ENCODE results near the gene MUSTN1. TPM values are rescaled to one million over a fixed set of nuclear protein-coding genes. Genes with fewer than 3 reads are reported as not detected.

MUSTN1 gene
- total RNA-seq, 2 donors from 2014 or later = 0.51 to 3.6 TPM

GRCh38 chr3:52827866-52828376 is 6.9 kb downstream of the MUSTN1 start:
- no peak for DNase-seq (ENCODE audit: low spot score in 2 of 2)
- Mint-ChIP-seq H3K36me3 (no peaks in the 10 kb centered on the region), H3K27ac (no peak overlapping the region), H3K9me3 (no peaks in the 10 kb centered on the region)
- no peak for ATAC-seq

GRCh38 chr3:52827441-52827840 is 7.4 kb downstream of the MUSTN1 start:
- H3K9me3 Mint-ChIP-seq = no peaks in the 10 kb centered on the region
- ATAC-seq (no peak), DNase-seq (ENCODE audit: low spot score in 2 of 2) (no peak)

GRCh38 chr3:52824037-52824436 is 10.8 kb downstream of the MUSTN1 start:
- Mint-ChIP-seq H3K36me3 (no peaks in the 10 kb centered on the region), H3K27ac (no peak overlapping the region), H3K9me3 (no peaks in the 10 kb centered on the region)
- DNase-seq (ENCODE audit: low spot score in 2 of 2) (no peak), ATAC-seq (no peak)

More at GRCh38 chr3:52827441-52827840, 7.4 kb downstream of the MUSTN1 start:
- Mint-ChIP-seq H3K36me3 (no peaks in the 10 kb centered on the region), H3K27ac (no peak overlapping the region)

- no peak for DNase-seq (ENCODE audit: low spot score in 2 of 2)
- no peaks in the 10 kb centered on the region for H3K36me3 Mint-ChIP-seq
- ATAC-seq = no peak
- H3K27ac Mint-ChIP-seq = no peak overlapping the region
- no peaks in the 10 kb centered on the region for H3K9me3 Mint-ChIP-seq
These were observed 12.5 kb downstream of the MUSTN1 start for GRCh38 chr3:52822363-52822762.

GRCh38 chr3:52820736-52821135 is 14.1 kb downstream of the MUSTN1 start:
- peak in 1 of 2 donors; percentile 38 for DNase-seq (ENCODE audit: low spot score in 2 of 2)
- H3K27ac Mint-ChIP-seq = no peak overlapping the region
- ATAC-seq = peak; percentile 61 to 63
- H3K36me3 Mint-ChIP-seq = no peaks in the 10 kb centered on the region
- H3K9me3 Mint-ChIP-seq = no peaks in the 10 kb centered on the region

- DNase-seq (ENCODE audit: low spot score in 2 of 2) (no peak), ATAC-seq (no peak)
- H3K9me3 Mint-ChIP-seq = no peaks in the 10 kb centered on the region
- no peak overlapping the region for H3K27ac Mint-ChIP-seq
- no peaks in the 10 kb centered on the region for H3K36me3 Mint-ChIP-seq
These were observed 14.9 kb downstream of the MUSTN1 start for GRCh38 chr3:52819936-52820335.

GRCh38 chr3:52817860-52818259 is 17.0 kb downstream of the MUSTN1 start:
- no peaks in the 10 kb centered on the region for H3K36me3 Mint-ChIP-seq

GRCh38 chr3:52817221-52817620 is 17.6 kb downstream of the MUSTN1 start:
- DNase-seq (ENCODE audit: low spot score in 2 of 2) (no peak), ATAC-seq (no peak)
- Mint-ChIP-seq H3K27ac (no peak overlapping the region), H3K36me3 (no peaks in the 10 kb centered on the region), H3K9me3 (no peaks in the 10 kb centered on the region)

More at GRCh38 chr3:52817860-52818259, 17.0 kb downstream of the MUSTN1 start:
- peak overlapping the region in 1 of 2 donors; percentile 46 for H3K27ac Mint-ChIP-seq
- ATAC-seq (peak in 1 of 2 donors; percentile 22), DNase-seq (ENCODE audit: low spot score in 2 of 2) (no peak)
- no peaks in the 10 kb centered on the region for H3K9me3 Mint-ChIP-seq

GRCh38 chr3:52816654-52817053 is 18.2 kb downstream of the MUSTN1 start:
- H3K27ac Mint-ChIP-seq = no peak overlapping the region
- ATAC-seq (no peak), DNase-seq (ENCODE audit: low spot score in 2 of 2) (no peak)
- H3K9me3 Mint-ChIP-seq = no peaks in the 10 kb centered on the region
- H3K36me3 Mint-ChIP-seq = no peaks in the 10 kb centered on the region

- H3K36me3 Mint-ChIP-seq = no peaks in the 10 kb centered on the region
- DNase-seq (ENCODE audit: low spot score in 2 of 2) (no peak), ATAC-seq (no peak)
- no peaks in the 10 kb centered on the region for H3K9me3 Mint-ChIP-seq
- no peak overlapping the region for H3K27ac Mint-ChIP-seq
These were observed 18.6 kb downstream of the MUSTN1 start for GRCh38 chr3:52816199-52816598.

- ATAC-seq (no peak), DNase-seq (ENCODE audit: low spot score in 2 of 2) (no peak)
- Mint-ChIP-seq H3K9me3 (no peaks in the 10 kb centered on the region), H3K27ac (peak overlapping the region; percentile 15 to 61), H3K36me3 (no peaks in the 10 kb centered on the region)
These were observed 21.0 kb downstream of the MUSTN1 start for GRCh38 chr3:52813810-52814209.

- H3K36me3 Mint-ChIP-seq = no peaks in the 10 kb centered on the region
- no peak for DNase-seq (ENCODE audit: low spot score in 2 of 2)
- peak overlapping the region in 1 of 2 donors; percentile 61 for H3K27ac Mint-ChIP-seq
- ATAC-seq = no peak
- no peaks in the 10 kb centered on the region for H3K9me3 Mint-ChIP-seq
These were observed 23.3 kb downstream of the MUSTN1 start for GRCh38 chr3:52811452-52812011.

GRCh38 chr3:52810923-52811322 is 23.9 kb downstream of the MUSTN1 start:
- ATAC-seq = no peak
- Mint-ChIP-seq H3K36me3 (no peaks in the 10 kb centered on the region), H3K27ac (no peak overlapping the region)

GRCh38 chr3:52809662-52810377 is 25.0 kb downstream of the MUSTN1 start:
- ATAC-seq (no peak), DNase-seq (ENCODE audit: low spot score in 2 of 2) (no peak)
- no peaks in the 10 kb centered on the region for H3K36me3 Mint-ChIP-seq
- H3K27ac Mint-ChIP-seq = peak overlapping the region in 1 of 2 donors; percentile 31
- H3K9me3 Mint-ChIP-seq = no peaks in the 10 kb centered on the region

More at GRCh38 chr3:52810923-52811322, 23.9 kb downstream of the MUSTN1 start:
- DNase-seq (ENCODE audit: low spot score in 2 of 2) = no peak
- H3K9me3 Mint-ChIP-seq = no peaks in the 10 kb centered on the region

- no peaks in the 10 kb centered on the region for H3K9me3 Mint-ChIP-seq
- DNase-seq (ENCODE audit: low spot score in 2 of 2) (no peak), ATAC-seq (no peak)
- H3K36me3 Mint-ChIP-seq = no peaks in the 10 kb centered on the region
- no peak overlapping the region for H3K27ac Mint-ChIP-seq
These were observed 25.7 kb downstream of the MUSTN1 start for GRCh38 chr3:52809149-52809548.

- no peak for DNase-seq (ENCODE audit: low spot score in 2 of 2)
- no peak overlapping the region for H3K27ac Mint-ChIP-seq
- ATAC-seq = no peak
These were observed 29.4 kb downstream of the MUSTN1 start for GRCh38 chr3:52805270-52806039.

GRCh38 chr3:52801839-52802238 is 33.0 kb downstream of the MUSTN1 start:
- DNase-seq (ENCODE audit: low spot score in 2 of 2) = no peak
- ATAC-seq = no peak
- H3K9me3 Mint-ChIP-seq = no peaks in the 10 kb centered on the region
- H3K36me3 Mint-ChIP-seq = no peaks in the 10 kb centered on the region
- no peak overlapping the region for H3K27ac Mint-ChIP-seq

More at GRCh38 chr3:52805270-52806039, 29.4 kb downstream of the MUSTN1 start:
- Mint-ChIP-seq H3K36me3 (no peaks in the 10 kb centered on the region), H3K9me3 (no peaks in the 10 kb centered on the region)
